GM12878 (cell line): ENCODE measurements around the gene RAMACL.

Source experiments
- CTCF ChIP-seq, 3 experiments: IDR thresholded peaks in 2 of 3; conservative IDR thresholded peaks in 1 of 3; 2 replicates each; pipeline ENCODE4 v1.5.1; 2011; ENCODE audit warnings: low read depth in 3 of 3, low read length in 3 of 3, mild to moderate bottlenecking in 3 of 3, control low read depth in 2 of 3, moderate library complexity in 2 of 3, inconsistent platforms in 1 of 3, mixed read lengths in 1 of 3; ENCODE audit not compliant: control insufficient read depth in 2 of 3, insufficient read depth in 1 of 3; ENCODE audit errors: extremely low read depth in 1 of 3
- DPF2 ChIP-seq: fragments of 450-650 bp; IDR thresholded peaks from 2 replicates; pipeline ENCODE4 v1.6.1; 2017; ENCODE audit warnings: mild to moderate bottlenecking
- EZH2 ChIP-seq: IDR thresholded peaks from 2 replicates; pipeline ENCODE4 v1.6.1; 2012; ENCODE audit warnings: low read depth, mild to moderate bottlenecking, control low read depth, inconsistent platforms, low read length, borderline replicate concordance; ENCODE audit not compliant: control insufficient read depth
- FOXK2 ChIP-seq: fragments of 450-650 bp; IDR thresholded peaks from 2 replicates; pipeline ENCODE4 v1.6.1; 2017; ENCODE audit warnings: mild to moderate bottlenecking, moderate library complexity
- HDAC6 ChIP-seq: fragments of 200-600 bp; sonication (generic); IDR thresholded peaks from one replicate; pipeline ENCODE4 v1.8.0; 2017; ENCODE audit warnings: antibody characterized with exemption; ENCODE audit not compliant: unreplicated experiment
- MAX ChIP-seq: IDR thresholded peaks from 2 replicates; pipeline ENCODE4 v1.6.1; 2012; ENCODE audit warnings: low read depth, low read length, improper control_type of control experiment
- MEF2A ChIP-seq: IDR thresholded peaks from 2 replicates; pipeline ENCODE4 v1.6.1; 2011; ENCODE audit warnings: low read depth, mild to moderate bottlenecking, low read length, moderate library complexity; ENCODE audit not compliant: insufficient read depth
- MXI1 ChIP-seq: fragments of 150-350 bp; IDR thresholded peaks from 2 replicates; pipeline ENCODE4 v1.6.1; 2011; ENCODE audit warnings: low read depth, mild to moderate bottlenecking, inconsistent platforms, low read length, improper control_type of control experiment
- NKRF ChIP-seq: fragments of 450-650 bp; conservative IDR thresholded peaks from 2 replicates; pipeline ENCODE4 v1.6.1; 2017; ENCODE audit warnings: mild to moderate bottlenecking, moderate library complexity
- PAX5 ChIP-seq: IDR thresholded peaks from 2 replicates; pipeline ENCODE4 v1.6.1; 2011; ENCODE audit warnings: low read depth, low read length, borderline replicate concordance
- POLR2A ChIP-seq: IDR thresholded peaks from 2 replicates; pipeline ENCODE4 v1.6.1; 2011; ENCODE audit warnings: low read depth, mild to moderate bottlenecking, low read length
- RFX5 ChIP-seq: IDR thresholded peaks from 2 replicates; pipeline ENCODE4 v1.6.1; 2011; ENCODE audit warnings: low read depth, low read length, improper control_type of control experiment
- YY1 ChIP-seq: IDR thresholded peaks from 2 replicates; pipeline ENCODE4 v1.6.1; 2011; ENCODE audit warnings: low read depth, mild to moderate bottlenecking, low read length

- no peak for TF ChIP-seq POLR2A
- no peak for TF ChIP-seq MAX
- TF ChIP-seq YY1: no peak
- no peak for TF ChIP-seq NKRF
- TF ChIP-seq RFX5: no peak
- no peak for TF ChIP-seq MEF2A
- TF ChIP-seq HDAC6: no peak
- TF ChIP-seq EZH2: no peak
- TF ChIP-seq CTCF (IDR thresholded peaks at IDR 0.05 in 2 of 3, conservative IDR thresholded peaks at IDR 0.05 in 1 of 3; ENCODE audit: control insufficient read depth in 2 of 3, extremely low read depth in 1 of 3, insufficient read depth in 1 of 3, low read depth in 3 of 3, low read length in 3 of 3): no peak
- no peak for TF ChIP-seq DPF2
- no peak for TF ChIP-seq FOXK2
- no peak for TF ChIP-seq PAX5
- TF ChIP-seq MXI1: no peak
Observed at GRCh38 chr6:166623318-166623717, 36.8 kb upstream of the RAMACL start.
